Naive B cell (primary cell): ENCODE measurements around the gene PLD3. TPM values are rescaled to one million over a fixed set of nuclear protein-coding genes. Genes with fewer than 3 reads are reported as not detected.

Source experiments
- ATAC-seq, 2 donors: fragments of 150-1000 bp; cut with Tn5 transposase; 2 replicates each; pipeline ENCODE4 v1.10.0; 2021; ENCODE audit warnings: low read depth in 2 of 2, mild to moderate bottlenecking in 2 of 2, moderate library complexity in 2 of 2
- DNase-seq: peaks from one replicate; pipeline ENCODE4 v3.0.0; 2022
- H3K27ac Mint-ChIP-seq, 6 donors: one replicate each; pipeline ENCODE4 v1.8.0; 2020 to 2022; ENCODE audit warnings: mild to moderate bottlenecking in 6 of 6, mixed read lengths in 6 of 6, moderate library complexity in 5 of 6, inconsistent platforms in 2 of 6
- H3K27me3 Mint-ChIP-seq, 3 donors: one replicate each; pipeline ENCODE4 v1.8.0; 2021 to 2022; ENCODE audit warnings: mixed read lengths in 3 of 3, mild to moderate bottlenecking in 1 of 3
- H3K36me3 Mint-ChIP-seq, 2 donors: one replicate each; pipeline ENCODE4 v1.8.0; 2020 to 2022; ENCODE audit warnings: mixed read lengths in 2 of 2, inconsistent platforms in 1 of 2, mild to moderate bottlenecking in 1 of 2
- H3K4me1 Mint-ChIP-seq, 3 donors: one replicate each; pipeline ENCODE4 v1.8.0; 2020 to 2022; ENCODE audit warnings: mixed read lengths in 3 of 3, inconsistent platforms in 1 of 3, mild to moderate bottlenecking in 1 of 3, moderate library complexity in 1 of 3
- H3K4me3 Mint-ChIP-seq, 8 donors: one replicate each; pipeline ENCODE4 v1.8.0; 2020 to 2022; ENCODE audit warnings: mild to moderate bottlenecking in 8 of 8, mixed read lengths in 8 of 8, moderate library complexity in 8 of 8, inconsistent platforms in 2 of 8
- H3K9me3 Mint-ChIP-seq, 7 donors: one replicate each; pipeline ENCODE4 v1.8.0; 2020 to 2022; ENCODE audit warnings: mixed read lengths in 7 of 7, mild to moderate bottlenecking in 5 of 7, inconsistent platforms in 2 of 7, moderate library complexity in 1 of 7
- polyA plus RNA-seq, 6 donors: library from polyadenylated mRNA; unstranded; fragments of 300-500 nt; fragmentation: Illumina TruSeq; gene quantifications; one replicate each; pipeline ENCODE4 v1.2.3, GENCODE V29; 2021; ENCODE audit warnings: low read depth in 6 of 6

The PLD3 gene
- polyA plus RNA-seq, 6 donors from 2014 or later: 28.2 to 46.5 (median 37.2) TPM

DNA sequence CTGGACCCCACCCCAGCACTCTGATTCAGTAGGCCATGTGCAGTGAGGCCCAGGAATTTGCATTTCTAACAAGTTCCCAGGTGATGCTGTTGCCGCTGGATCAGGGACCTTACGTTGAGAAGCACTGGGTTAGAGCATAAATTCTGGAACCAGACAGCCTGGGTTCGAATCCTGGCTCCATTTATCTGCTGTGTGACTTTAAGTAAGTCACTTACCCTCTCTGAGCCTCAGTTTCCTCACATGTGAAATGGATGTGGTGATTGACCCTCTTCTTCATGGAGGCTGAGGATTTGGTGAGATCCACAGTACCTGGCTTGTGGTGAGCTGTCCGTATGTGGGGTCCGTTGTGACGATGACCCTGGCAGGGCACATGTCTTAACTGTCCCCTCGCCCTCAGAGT, 25.6 kb downstream of the PLD3 start:
- ATAC-seq (no peak), DNase-seq (no peak)
- Mint-ChIP-seq H3K4me1 (peaks cover 1 to 4% (median 4%) of the 10 kb centered on the region in 3 donors), H3K27me3 (no peaks in the 10 kb centered on the region), H3K4me3 (no peak overlapping the region), H3K9me3 (no peaks in the 10 kb centered on the region), H3K36me3 (peaks cover 0 to 9% of the 10 kb centered on the region in 2 donors), H3K27ac (peak overlapping the region in 1 of 6 donors; percentile 55)

DNA sequence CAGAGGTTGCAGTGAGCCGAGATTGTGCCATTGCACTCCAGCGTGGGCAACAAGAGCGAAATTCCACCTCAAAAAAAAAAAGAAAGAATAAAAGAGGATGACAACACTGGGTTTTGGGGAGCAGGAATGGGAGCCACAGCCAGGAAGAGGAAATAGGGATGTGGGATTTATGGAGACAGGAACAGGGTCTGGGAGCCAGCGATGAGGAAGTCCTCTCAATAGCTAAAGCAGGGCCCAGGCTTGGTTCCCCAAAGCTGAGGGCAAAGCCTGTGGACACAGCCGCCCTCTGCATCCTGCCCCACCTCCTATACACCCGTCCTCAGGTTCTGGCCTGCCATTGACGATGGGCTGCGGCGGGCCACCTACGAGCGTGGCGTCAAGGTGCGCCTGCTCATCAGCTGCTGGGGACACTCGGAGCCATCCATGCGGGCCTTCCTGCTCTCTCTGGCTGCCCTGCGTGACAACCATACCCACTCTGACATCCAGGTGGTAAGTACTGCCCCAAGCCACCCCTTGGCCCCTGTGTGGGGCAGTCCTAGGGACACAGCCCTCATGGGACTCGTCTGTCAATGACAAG, 27.9 kb downstream of the PLD3 start:
- no peak overlapping the region for H3K4me3 Mint-ChIP-seq
- no peak for ATAC-seq
- H3K27ac Mint-ChIP-seq: no peak overlapping the region
- no peaks in the 10 kb centered on the region for H3K27me3 Mint-ChIP-seq
- no peaks in the 10 kb centered on the region for H3K9me3 Mint-ChIP-seq
- H3K4me1 Mint-ChIP-seq: peaks cover 1 to 6% (median 4%) of the 10 kb centered on the region in 3 donors
- DNase-seq: no peak
- peaks cover 0 to 9% of the 10 kb centered on the region in 2 donors for H3K36me3 Mint-ChIP-seq

DNA sequence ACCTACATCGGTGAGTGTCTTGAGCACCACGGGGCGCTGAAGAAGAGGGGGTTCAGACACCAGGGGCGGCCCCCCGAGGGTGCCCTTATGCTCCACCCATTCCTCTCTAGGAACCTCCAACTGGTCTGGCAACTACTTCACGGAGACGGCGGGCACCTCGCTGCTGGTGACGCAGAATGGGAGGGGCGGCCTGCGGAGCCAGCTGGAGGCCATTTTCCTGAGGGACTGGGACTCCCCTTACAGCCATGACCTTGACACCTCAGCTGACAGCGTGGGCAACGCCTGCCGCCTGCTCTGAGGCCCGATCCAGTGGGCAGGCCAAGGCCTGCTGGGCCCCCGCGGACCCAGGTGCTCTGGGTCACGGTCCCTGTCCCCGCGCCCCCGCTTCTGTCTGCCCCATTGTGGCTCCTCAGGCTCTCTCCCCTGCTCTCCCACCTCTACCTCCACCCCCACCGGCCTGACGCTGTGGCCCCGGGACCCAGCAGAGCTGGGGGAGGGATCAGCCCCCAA, 29.4 kb downstream of the PLD3 start:
- no peak for ATAC-seq
- Mint-ChIP-seq H3K4me1 (peaks cover 0 to 8% (median 4%) of the 10 kb centered on the region in 3 donors), H3K4me3 (no peak overlapping the region), H3K27me3 (no peaks in the 10 kb centered on the region), H3K27ac (no peak overlapping the region), H3K9me3 (no peaks in the 10 kb centered on the region), H3K36me3 (peaks cover 0 to 9% of the 10 kb centered on the region in 2 donors)
- DNase-seq: no peak

DNA sequence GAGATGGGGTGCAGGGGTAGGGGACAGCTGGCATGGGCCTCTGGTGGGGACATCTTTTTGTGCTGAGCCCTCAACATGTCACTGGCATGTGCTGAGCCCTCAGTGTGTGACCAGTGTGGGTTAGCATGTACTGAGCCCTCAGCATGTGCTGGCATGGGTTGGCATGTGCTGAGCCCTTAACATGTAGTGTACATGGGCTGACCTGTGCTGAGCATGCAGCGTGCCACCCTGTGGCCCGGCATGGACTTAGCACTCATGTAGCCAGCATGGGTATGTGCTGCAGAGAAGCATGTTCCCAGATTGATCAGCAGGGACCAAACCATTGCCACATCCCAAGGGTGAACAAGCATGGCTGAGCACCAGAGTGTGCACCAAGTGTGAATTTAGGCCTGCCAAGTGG, 30.0 kb downstream of the PLD3 start:
- no peak overlapping the region for H3K4me3 Mint-ChIP-seq
- H3K36me3 Mint-ChIP-seq: peaks cover 0 to 9% of the 10 kb centered on the region in 2 donors
- H3K9me3 Mint-ChIP-seq: no peaks in the 10 kb centered on the region
- no peak overlapping the region for H3K27ac Mint-ChIP-seq
- H3K27me3 Mint-ChIP-seq: no peaks in the 10 kb centered on the region
- H3K4me1 Mint-ChIP-seq: peaks cover 0 to 8% (median 4%) of the 10 kb centered on the region in 3 donors
- ATAC-seq: peak in 1 of 2 donors; percentile 25
- no peak for DNase-seq

DNA sequence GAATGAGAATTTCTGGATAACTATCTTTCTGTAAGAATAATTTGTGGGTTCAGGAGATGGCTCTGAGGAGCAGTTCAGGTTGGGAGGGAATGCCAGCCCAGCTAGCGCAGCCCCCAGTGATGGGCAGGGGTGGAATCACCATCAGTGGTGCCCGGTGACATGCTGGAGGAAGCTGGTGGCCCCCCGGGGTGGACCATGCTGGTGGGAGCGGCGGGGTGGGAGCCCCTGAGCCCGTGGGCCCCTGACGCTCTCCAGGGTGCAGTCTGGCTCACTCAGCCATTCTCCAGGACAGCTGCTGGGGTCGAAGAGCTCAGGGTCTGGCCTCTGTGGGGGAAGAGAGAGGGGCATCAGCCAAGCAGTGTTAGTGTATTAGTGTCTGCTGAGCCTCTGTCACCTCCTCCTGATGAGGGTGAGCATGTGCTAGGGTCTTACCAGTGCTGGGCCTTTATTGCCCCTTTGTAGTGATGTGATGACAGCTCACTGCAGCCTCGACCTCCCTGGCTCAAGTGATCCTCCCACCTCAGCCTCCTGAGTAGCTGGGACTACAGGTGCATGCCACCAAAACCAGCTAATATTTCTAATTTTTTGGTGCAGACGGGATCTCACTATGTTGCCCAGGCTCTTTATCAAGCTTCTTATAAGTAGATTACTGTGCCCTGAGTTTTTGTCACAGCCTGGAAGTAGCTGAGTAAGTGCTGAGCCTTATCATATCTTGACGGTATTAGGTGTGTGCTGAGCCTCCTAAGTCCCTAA, 31.1 kb downstream of the PLD3 start:
- peaks cover 0 to 4% of the 10 kb centered on the region in 2 donors for H3K36me3 Mint-ChIP-seq
- H3K9me3 Mint-ChIP-seq: no peaks in the 10 kb centered on the region
- DNase-seq (no peak), ATAC-seq (no peak)
- no peak overlapping the region for H3K27ac Mint-ChIP-seq
- no peak overlapping the region for H3K4me3 Mint-ChIP-seq
- peaks cover 0 to 6% (median under 1%) of the 10 kb centered on the region in 3 donors for H3K4me1 Mint-ChIP-seq
- H3K27me3 Mint-ChIP-seq: no peaks in the 10 kb centered on the region

DNA sequence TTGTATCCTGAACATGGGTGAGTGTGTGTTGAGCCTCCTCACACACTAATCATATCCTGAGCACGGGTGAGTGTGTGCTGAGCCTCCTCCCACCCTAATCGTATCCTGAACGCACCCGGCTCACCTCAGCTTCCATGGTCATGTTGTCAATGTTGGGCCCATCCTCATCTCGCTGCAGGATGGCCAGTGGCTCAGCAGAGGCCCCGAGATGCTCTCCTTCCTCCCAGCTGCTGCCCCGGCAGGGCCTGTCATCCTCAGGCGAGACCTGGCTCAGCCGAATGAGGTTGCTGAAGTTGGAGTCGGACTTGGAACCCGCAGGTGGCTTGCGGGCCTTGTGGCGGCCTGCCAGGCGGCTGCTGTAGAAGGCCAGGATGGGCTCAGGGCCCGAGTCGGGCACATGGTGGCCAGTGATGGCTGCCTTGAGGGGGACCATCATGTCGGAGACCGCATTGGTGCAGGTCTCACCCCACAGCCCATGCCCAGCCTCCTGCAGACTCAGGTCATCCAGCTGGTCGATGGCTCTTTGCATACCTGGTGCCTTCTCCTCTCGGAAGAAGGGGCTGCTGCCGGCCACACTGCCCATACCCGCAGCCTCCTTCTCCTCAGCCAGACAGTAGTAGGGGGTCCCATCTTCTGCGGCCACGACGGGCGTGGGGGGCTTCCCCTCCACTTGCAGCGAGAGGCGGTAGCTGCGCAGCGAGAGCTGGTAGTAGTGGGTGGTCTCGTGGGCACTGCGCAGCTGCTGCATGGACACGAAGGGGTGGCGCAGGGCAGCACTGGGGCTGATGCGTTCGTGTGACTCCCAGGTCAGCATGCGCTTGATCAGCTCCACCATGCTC, 31.9 kb downstream of the PLD3 start:
- no peak for ATAC-seq
- H3K9me3 Mint-ChIP-seq: no peaks in the 10 kb centered on the region
- DNase-seq: no peak
- H3K27me3 Mint-ChIP-seq: peaks cover 0 to 7% (median 0%) of the 10 kb centered on the region in 3 donors
- H3K36me3 Mint-ChIP-seq: no peaks in the 10 kb centered on the region
- peaks cover 0 to 4% (median 0%) of the 10 kb centered on the region in 3 donors for H3K4me1 Mint-ChIP-seq
- peak overlapping the region in 1 of 6 donors; percentile 70 for H3K27ac Mint-ChIP-seq
- H3K4me3 Mint-ChIP-seq: no peak overlapping the region

DNA sequence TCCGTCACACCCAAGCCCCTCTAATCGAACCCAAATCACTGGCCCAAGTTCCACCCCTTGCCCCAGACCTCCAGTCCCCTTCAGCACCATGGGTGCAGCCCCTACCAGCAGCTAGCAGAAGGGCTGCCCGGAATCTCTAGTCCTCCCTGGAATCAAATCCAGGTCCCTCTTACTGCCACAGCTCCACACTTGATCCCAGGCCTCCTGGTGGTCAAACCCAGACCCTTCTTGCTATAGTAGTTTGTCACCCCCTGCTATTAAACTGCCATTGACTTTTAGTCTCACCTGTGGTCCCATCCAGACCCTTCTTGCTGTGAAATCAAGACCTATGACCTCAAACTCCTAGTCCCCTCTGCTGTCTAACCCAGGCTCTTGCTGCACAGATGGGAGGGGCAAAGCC, 32.8 kb downstream of the PLD3 start:
- no peak overlapping the region for H3K4me3 Mint-ChIP-seq
- H3K27me3 Mint-ChIP-seq: peaks cover 0 to 8% (median 0%) of the 10 kb centered on the region in 3 donors
- H3K36me3 Mint-ChIP-seq: no peaks in the 10 kb centered on the region
- ATAC-seq (no peak), DNase-seq (no peak)
- H3K27ac Mint-ChIP-seq: no peak overlapping the region
- H3K9me3 Mint-ChIP-seq: no peaks in the 10 kb centered on the region
- peaks cover 0 to 4% (median 0%) of the 10 kb centered on the region in 3 donors for H3K4me1 Mint-ChIP-seq

DNA sequence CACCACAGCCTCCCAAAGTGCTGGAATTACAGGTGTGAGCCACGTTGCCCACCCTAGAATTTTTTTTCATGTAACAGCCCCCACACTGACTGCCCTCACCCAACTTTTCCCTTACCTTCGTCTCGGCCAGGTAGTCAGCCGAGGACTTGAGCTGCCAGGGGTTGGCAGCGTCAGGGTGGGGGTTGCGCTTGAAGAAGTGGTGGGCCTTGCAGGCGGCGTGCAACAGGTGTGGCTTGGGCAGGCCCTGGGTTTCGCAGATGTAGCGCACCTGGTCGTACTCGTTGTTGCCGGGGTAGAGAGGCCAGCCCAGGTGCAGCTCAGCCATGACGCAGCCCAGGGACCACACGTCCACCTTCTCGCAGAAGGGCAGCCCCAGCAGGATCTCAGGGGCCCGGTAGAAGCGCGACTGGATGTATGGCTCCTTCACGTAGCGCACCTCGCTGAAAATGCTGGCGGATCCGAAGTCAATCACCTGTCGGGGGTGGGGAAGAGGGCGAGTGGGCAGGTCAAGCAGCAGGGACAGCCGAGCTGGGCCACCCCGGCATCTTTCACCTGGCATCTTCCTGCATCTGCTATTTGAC, 35.3 kb downstream of the PLD3 start:
- Mint-ChIP-seq H3K36me3 (no peaks in the 10 kb centered on the region), H3K9me3 (no peaks in the 10 kb centered on the region), H3K4me1 (peaks cover 0 to 4% (median 0%) of the 10 kb centered on the region in 3 donors), H3K27me3 (peaks cover 0 to 8% (median 8%) of the 10 kb centered on the region in 3 donors), H3K4me3 (no peak overlapping the region), H3K27ac (peak overlapping the region in 1 of 6 donors; percentile 28)
- no peak for ATAC-seq
- no peak for DNase-seq

DNA sequence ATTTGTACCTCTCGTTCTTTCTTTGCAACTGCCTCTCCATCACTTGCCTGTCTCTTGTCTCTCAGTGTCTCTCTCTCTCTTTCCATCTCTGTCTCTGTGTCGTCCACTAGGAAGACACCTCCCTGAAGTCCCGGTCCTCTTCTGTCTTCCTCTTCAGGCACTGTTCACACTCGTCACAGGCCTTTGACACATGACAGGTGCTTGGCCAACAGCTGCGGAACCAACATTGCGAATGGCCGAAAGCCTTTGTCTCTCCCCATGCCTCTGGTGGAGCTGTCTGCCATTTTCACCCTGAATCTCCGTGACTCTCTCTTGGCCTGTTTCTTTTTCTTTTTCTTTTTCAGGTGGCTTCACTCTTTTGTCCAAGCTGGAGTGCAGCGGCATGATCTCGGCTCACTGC, 38.7 kb downstream of the PLD3 start:
- H3K27me3 Mint-ChIP-seq: peaks cover 0 to 19% (median 8%) of the 10 kb centered on the region in 3 donors
- H3K4me1 Mint-ChIP-seq: no peaks in the 10 kb centered on the region
- DNase-seq (no peak), ATAC-seq (no peak)
- H3K27ac Mint-ChIP-seq: no peak overlapping the region
- no peaks in the 10 kb centered on the region for H3K36me3 Mint-ChIP-seq
- H3K4me3 Mint-ChIP-seq: no peak overlapping the region
- no peaks in the 10 kb centered on the region for H3K9me3 Mint-ChIP-seq

DNA sequence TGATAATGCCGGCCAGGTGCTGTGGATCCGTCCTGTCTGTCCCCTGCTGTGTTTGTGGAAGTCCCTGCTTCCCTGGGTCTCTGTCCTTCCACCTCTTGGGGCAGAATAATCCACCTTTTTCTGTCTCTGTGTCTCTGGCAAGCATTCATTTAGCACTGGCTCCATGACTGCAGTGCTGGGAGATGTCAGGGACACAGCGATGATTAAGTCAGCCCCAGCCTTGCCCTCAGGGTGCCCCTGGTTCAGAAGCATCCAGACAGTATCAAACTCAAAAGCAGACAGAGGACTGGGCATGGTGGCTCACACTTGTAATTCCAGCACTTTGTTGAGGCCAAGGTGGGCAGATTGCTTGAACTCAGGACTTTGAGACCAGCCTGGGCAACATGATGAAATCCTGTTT, 40.0 kb downstream of the PLD3 start:
- ATAC-seq (no peak), DNase-seq (no peak)
- H3K4me3 Mint-ChIP-seq: peak overlapping the region in 1 of 8 donors; percentile 60
- H3K27ac Mint-ChIP-seq: no peak overlapping the region
- no peaks in the 10 kb centered on the region for H3K4me1 Mint-ChIP-seq
- H3K9me3 Mint-ChIP-seq: no peaks in the 10 kb centered on the region
- H3K36me3 Mint-ChIP-seq: no peaks in the 10 kb centered on the region
- H3K27me3 Mint-ChIP-seq: peaks cover 0 to 19% (median 8%) of the 10 kb centered on the region in 3 donors

DNA sequence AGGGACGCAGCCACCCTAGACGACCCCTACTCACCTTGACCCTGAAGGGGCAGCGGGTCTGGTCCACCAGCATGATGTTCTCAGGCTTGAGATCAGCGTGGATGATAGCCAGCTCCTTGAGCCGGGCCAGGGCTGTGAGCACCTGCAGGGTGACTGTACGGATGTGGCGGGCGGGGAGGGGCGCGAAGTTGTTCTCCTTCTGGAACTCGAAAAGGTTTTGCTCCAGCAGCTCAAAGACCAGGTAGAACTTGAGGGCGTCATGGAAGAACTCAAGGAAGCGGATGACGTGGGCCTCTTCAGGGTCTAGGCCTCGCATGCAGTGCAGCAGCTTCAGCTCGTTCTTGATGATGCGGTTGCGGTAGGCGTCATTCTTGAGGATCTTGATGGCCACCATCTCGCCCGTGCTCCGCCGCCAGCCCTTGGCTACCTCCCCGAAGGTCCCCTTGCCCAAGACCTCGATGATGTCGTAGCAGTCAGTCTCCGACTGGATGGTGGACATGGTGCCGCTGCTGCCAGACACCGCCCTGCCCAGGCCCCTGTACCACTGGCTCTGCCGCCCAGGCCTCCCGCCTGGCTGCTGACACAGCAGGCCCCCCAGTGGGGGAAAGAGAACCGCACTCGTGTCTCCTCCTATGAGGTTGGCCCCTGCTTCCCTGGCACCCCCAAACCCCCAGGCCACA, 41.0 kb downstream of the PLD3 start:
- ATAC-seq (no peak), DNase-seq (no peak)
- no peaks in the 10 kb centered on the region for H3K36me3 Mint-ChIP-seq
- no peaks in the 10 kb centered on the region for H3K9me3 Mint-ChIP-seq
- H3K4me3 Mint-ChIP-seq: no peak overlapping the region
- no peak overlapping the region for H3K27ac Mint-ChIP-seq
- H3K4me1 Mint-ChIP-seq: no peaks in the 10 kb centered on the region
- peaks cover 0 to 19% (median 8%) of the 10 kb centered on the region in 3 donors for H3K27me3 Mint-ChIP-seq

DNA sequence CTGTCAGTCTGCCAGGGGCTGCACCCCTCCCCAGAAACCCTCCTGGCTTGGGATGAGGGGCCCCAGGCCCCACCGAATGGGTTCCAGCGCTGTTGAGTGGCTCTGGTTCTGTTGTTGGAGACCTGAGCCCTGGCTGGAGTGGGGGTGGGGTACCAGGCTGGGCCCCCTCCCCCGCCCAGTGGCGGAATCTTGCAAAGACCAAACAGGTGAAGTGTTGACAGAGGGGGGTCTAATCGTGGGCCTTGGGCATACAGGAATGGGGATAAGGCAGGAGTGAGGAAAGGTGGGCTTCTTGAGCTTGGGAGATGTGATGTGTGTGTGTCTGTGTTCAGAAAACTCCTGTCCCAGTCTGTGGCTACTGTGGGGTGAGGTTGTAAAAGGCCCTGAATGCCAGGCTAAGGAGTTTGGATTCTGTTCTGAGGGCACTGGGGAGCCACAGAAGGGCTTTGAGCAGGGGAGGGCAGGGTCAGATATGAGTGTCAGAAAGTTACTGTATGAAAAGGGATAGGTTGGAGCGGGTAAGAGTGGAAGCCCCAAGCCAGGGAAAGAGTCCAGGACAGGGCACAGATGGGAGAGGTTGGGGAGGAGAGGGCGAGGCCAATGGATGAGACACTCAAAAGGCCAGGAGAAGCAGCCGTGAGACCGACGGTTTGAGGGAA, 41.7 kb downstream of the PLD3 start, which contains the start of gene HIPK4:
Gene HIPK4 (minus strand): TSS at position 98 of the 659 bp plus-strand sequence. CDS start 279 bp downstream, outside the sequence.
- Mint-ChIP-seq H3K4me3 (no peak within 1 kb of the TSS), H3K27ac (peak within 1 kb of the TSS in 1 of 6 donors; percentile 69), H3K36me3 (no peaks in the 10 kb centered on the region), H3K27me3 (peaks cover 0 to 19% (median 3%) of the 10 kb centered on the region in 3 donors), H3K9me3 (no peaks in the 10 kb centered on the region), H3K4me1 (no peaks in the 10 kb centered on the region)
- DNase-seq (no peak), ATAC-seq (no peak)
